ENCODE results near the gene MYO7B. TPM values are rescaled to one million over a fixed set of nuclear protein-coding genes. Genes with fewer than 3 reads are reported as not detected.

MYO7B gene
- total and polyA plus RNA-seq, 2 donors (not counting 1 experiment from before 2014, with no cell fraction given), result under 0.01 TPM; not detected in 1

- Histone ChIP-seq H3K27ac (ENCODE audit: insufficient read depth, low read length) (no peak overlapping the region), H3K36me3 (ENCODE audit: control insufficient read depth, insufficient read depth, low read length) (no peaks in the 10 kb centered on the region), H3K4me3 (replicated peaks in 1 of 4; ENCODE audit: control extremely low read depth in 1 of 4, insufficient read depth in 1 of 4, low read depth in 3 of 4, low read length in 4 of 4) (no peak overlapping the region), H2AFZ (ENCODE audit: low read length) (no peak overlapping the region), H3K4me2 (ENCODE audit: extremely low read depth, insufficient read depth, low read length) (no peak overlapping the region), H3K79me2 (ENCODE audit: control insufficient read depth, insufficient read depth, low read length) (no peaks in the 10 kb centered on the region), H3K4me1 (ENCODE audit: control insufficient read depth, extremely low read depth, insufficient read depth, low read length) (peaks cover 7% of the 10 kb centered on the region), H3K9ac (ENCODE audit: insufficient read depth, low read length) (no peak overlapping the region), H3K27me3 (ENCODE audit: control insufficient read depth, insufficient read depth, low read length) (no peaks in the 10 kb centered on the region), H4K20me1 (ENCODE audit: control insufficient read depth, extremely low read depth, insufficient read depth, low read length) (no peaks in the 10 kb centered on the region), H3K9me3 (ENCODE audit: control insufficient read depth, insufficient read depth, low read depth, low read length) (no peaks in the 10 kb centered on the region)
- no peak for TF ChIP-seq CTCF (conservative IDR thresholded peaks at IDR 0.05 in 1 of 2, IDR thresholded peaks at IDR 0.05 in 1 of 2; ENCODE audit: low read depth in 1 of 2, low read length in 2 of 2)
- TF ChIP-seq EZH2 (IDR thresholded peaks at IDR 0.05; ENCODE audit: low read length, missing control alignments), result no peak
- DNase-seq (ENCODE audit: low read depth in 2 of 2), result no peak
Measured at GRCh38 chr2:127632592-127633489, 97.4 kb downstream of the MYO7B start.

GRCh38 chr2:127633556-127634065 lies 98.1 kb downstream of the MYO7B start:
- no peaks in the 10 kb centered on the region for H3K9me3 ChIP-seq (ENCODE audit: control insufficient read depth, insufficient read depth, low read depth, low read length)
- no peak overlapping the region for H2AFZ ChIP-seq (ENCODE audit: low read length)
- H3K4me1 ChIP-seq (ENCODE audit: control insufficient read depth, extremely low read depth, insufficient read depth, low read length), result peaks cover 9% of the 10 kb centered on the region
- no peaks in the 10 kb centered on the region for H3K79me2 ChIP-seq (ENCODE audit: control insufficient read depth, insufficient read depth, low read length)
- DNase-seq (ENCODE audit: low read depth in 2 of 2), result no peak
- H3K4me2 ChIP-seq (ENCODE audit: extremely low read depth, insufficient read depth, low read length), result no peak overlapping the region
- H4K20me1 ChIP-seq (ENCODE audit: control insufficient read depth, extremely low read depth, insufficient read depth, low read length), result no peaks in the 10 kb centered on the region
- no peaks in the 10 kb centered on the region for H3K27me3 ChIP-seq (ENCODE audit: control insufficient read depth, insufficient read depth, low read length)
- H3K4me3 ChIP-seq (replicated peaks in 1 of 4; ENCODE audit: control extremely low read depth in 1 of 4, insufficient read depth in 1 of 4, low read depth in 3 of 4, low read length in 4 of 4), result no peak overlapping the region
- H3K36me3 ChIP-seq (ENCODE audit: control insufficient read depth, insufficient read depth, low read length), result no peaks in the 10 kb centered on the region
- no peak for TF ChIP-seq CTCF (conservative IDR thresholded peaks at IDR 0.05 in 1 of 2, IDR thresholded peaks at IDR 0.05 in 1 of 2; ENCODE audit: low read depth in 1 of 2, low read length in 2 of 2)
- no peak for TF ChIP-seq EZH2 (IDR thresholded peaks at IDR 0.05; ENCODE audit: low read length, missing control alignments)
- no peak overlapping the region for H3K27ac ChIP-seq (ENCODE audit: insufficient read depth, low read length)
- no peak overlapping the region for H3K9ac ChIP-seq (ENCODE audit: insufficient read depth, low read length)

- DNase-seq (ENCODE audit: low read depth in 2 of 2), result no peak
- H4K20me1 ChIP-seq (ENCODE audit: control insufficient read depth, extremely low read depth, insufficient read depth, low read length), result no peaks in the 10 kb centered on the region
- no peaks in the 10 kb centered on the region for H3K27me3 ChIP-seq (ENCODE audit: control insufficient read depth, insufficient read depth, low read length)
- no peak overlapping the region for H3K4me2 ChIP-seq (ENCODE audit: extremely low read depth, insufficient read depth, low read length)
- H3K27ac ChIP-seq (ENCODE audit: insufficient read depth, low read length), result no peak overlapping the region
- H3K9me3 ChIP-seq (ENCODE audit: control insufficient read depth, insufficient read depth, low read depth, low read length), result no peaks in the 10 kb centered on the region
- no peaks in the 10 kb centered on the region for H3K79me2 ChIP-seq (ENCODE audit: control insufficient read depth, insufficient read depth, low read length)
- H3K4me1 ChIP-seq (ENCODE audit: control insufficient read depth, extremely low read depth, insufficient read depth, low read length), result peaks cover 9% of the 10 kb centered on the region
- H3K36me3 ChIP-seq (ENCODE audit: control insufficient read depth, insufficient read depth, low read length), result no peaks in the 10 kb centered on the region
- no peak overlapping the region for H3K9ac ChIP-seq (ENCODE audit: insufficient read depth, low read length)
- H3K4me3 ChIP-seq (replicated peaks in 1 of 4; ENCODE audit: control extremely low read depth in 1 of 4, insufficient read depth in 1 of 4, low read depth in 3 of 4, low read length in 4 of 4), result no peak overlapping the region
- no peak overlapping the region for H2AFZ ChIP-seq (ENCODE audit: low read length)
- TF ChIP-seq CTCF (conservative IDR thresholded peaks at IDR 0.05 in 1 of 2, IDR thresholded peaks at IDR 0.05 in 1 of 2; ENCODE audit: low read depth in 1 of 2, low read length in 2 of 2) (no peak), EZH2 (IDR thresholded peaks at IDR 0.05; ENCODE audit: low read length, missing control alignments) (no peak)
Measured at GRCh38 chr2:127634066-127634617, 98.7 kb downstream of the MYO7B start.
